GM19395 (cell line): ENCODE measurements around the gene CLVS2.

Experiments
- ATAC-seq: cut with Tn5 transposase; IDR thresholded peaks from one replicate; pipeline ENCODE4 v1.9.1; 2021; ENCODE audit warnings: mild to moderate bottlenecking, moderate library complexity; ENCODE audit not compliant: unreplicated experiment

CLVS2 gene

DNA sequence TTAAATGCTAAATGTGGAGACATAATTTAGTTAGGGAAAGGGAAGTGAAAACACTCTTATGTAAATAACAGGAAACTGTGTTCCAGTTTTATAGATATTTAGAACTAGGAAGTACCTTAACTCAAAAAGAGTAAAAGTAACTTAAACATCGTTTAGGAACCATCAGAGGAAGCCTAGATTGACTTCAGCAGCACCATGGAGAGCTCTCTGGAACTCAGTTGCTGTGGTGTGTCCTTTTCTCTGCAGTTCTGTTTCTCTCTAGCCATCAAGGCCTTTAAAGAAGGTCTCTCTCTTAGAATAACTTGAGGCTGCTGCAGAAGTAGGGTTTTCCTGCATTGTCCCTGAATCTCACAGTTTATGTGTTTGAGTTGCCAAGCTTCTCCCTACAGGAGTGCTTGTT lies 26.9 kb downstream of the CLVS2 start:
- ATAC-seq = no peak

GRCh38 chr6:123024976-123025375 lies 28.9 kb downstream of the CLVS2 start:
- ATAC-seq = no peak

GRCh38 chr6:123027408-123027807 lies 31.4 kb downstream of the CLVS2 start:
- ATAC-seq = no peak

DNA sequence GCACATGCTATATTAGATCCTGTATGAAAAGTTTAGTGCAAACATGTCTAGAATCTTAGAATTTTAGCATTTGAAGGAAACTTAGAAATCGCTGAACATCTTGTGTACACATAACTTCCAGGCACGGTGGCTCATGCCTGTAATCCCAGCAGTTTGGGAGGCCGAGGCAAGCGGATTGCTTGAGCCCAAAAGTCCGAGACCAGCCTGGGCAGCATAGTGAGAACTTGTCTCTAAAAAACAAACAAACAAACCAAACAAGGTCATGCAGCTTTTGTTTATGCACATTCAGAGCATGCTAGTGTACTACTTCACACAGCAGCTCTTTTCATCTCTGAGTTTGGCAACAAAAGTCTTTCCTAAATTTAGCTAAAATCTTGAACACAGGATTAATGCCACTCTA lies 32.2 kb downstream of the CLVS2 start:
- no peak for ATAC-seq

GRCh38 chr6:123030282-123030681 lies 34.2 kb downstream of the CLVS2 start:
- ATAC-seq = no peak

DNA sequence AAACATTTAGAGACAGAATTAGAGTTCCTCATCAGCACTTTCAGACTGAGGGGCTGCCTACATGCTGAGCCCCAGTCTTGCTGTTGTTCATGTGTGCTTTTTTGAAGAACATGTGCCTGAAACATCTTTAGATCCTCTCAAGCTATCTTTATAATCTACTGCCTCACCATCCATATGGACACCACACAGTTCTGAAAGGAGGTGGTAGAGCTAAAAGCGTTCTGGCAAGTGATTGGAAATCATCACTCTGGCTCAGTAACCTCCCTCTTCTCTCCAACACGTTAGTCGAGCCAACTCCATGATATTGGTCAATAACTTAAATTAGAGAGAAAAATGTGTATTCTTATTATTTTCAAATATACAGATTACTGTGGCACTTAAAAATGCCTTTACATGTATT lies 40.6 kb downstream of the CLVS2 start:
- no peak for ATAC-seq

GRCh38 chr6:123039431-123039830 lies 43.4 kb downstream of the CLVS2 start:
- ATAC-seq = no peak

DNA sequence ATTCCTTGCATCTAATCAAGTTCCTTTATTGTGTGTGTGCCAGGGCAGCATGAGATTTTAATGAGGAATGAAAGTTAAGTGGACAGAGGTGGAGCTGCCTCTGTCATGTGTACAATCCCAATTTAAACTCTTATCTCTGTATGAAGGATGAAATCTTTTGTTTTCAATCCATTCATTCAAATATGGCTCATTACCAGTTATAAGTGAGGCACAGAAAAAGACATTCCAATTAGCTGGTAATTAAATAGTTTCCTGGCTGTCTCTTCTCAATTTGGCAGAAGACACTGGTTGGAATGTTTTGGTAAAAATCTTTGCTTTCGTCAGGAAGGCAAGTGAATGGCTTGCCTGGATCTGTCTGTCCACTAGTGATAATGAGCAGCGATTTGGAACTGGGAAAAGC lies 46.4 kb downstream of the CLVS2 start:
- ATAC-seq = no peak

DNA sequence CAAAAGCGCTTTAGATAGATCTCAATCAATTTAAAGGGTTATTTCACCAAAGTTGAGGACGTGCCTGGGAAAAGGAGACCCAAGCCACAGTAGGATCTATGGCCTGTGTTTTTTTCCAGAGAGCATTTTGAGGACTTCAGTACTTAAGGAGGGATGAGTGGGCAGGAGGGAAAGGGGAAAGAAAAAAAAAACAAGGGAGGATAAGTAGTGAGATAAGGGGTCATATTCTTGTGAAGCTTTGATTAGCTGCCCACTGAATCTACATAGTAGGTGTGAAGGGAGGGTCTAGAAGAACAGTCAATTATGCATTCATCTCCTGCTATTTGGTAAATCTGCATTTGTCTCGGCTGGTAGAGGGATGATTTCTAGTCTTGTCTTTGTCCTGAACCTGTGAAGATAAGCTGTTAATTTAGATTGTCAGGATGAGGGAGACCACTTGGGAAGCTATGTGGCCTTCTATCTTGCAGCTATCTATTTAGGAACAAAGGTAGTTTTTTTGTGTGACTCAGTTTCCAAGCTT lies 48.4 kb downstream of the CLVS2 start:
- ATAC-seq = no peak

DNA sequence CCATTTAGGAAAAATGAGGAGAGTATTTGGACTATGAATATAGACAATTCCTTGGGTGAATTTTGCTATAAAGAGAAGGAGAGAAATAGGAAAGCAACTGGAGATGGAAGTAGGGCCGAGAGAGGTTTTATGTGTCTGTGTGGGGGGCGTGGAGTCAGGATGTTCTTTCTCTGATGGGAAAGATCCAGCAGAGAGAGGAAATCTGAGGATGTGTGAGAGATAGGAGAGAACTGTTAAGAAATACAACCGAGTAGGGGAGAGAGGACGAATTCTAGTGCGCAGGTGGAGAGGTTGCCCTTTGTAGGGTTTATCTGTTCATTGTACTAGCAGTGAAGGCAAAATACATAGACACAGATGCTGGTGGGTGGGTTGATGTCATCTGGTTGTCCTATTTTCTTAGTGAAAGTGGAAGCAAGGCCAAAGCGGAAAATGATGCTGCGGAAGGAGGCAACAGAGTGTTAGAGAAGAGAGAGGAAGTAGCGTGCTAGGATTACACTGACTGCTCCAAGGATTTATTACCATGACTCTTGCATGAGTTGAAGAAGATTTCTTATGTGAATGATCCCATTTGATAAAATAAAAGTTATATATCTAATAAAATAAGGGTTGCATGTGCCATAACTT lies 57.7 kb downstream of the CLVS2 start:
- ATAC-seq = no peak

- no peak for ATAC-seq
Observed at GRCh38 chr6:123055256-123055655, 59.2 kb downstream of the CLVS2 start.

GRCh38 chr6:123062670-123063069 lies 66.6 kb downstream of the CLVS2 start:
- ATAC-seq = no peak

DNA sequence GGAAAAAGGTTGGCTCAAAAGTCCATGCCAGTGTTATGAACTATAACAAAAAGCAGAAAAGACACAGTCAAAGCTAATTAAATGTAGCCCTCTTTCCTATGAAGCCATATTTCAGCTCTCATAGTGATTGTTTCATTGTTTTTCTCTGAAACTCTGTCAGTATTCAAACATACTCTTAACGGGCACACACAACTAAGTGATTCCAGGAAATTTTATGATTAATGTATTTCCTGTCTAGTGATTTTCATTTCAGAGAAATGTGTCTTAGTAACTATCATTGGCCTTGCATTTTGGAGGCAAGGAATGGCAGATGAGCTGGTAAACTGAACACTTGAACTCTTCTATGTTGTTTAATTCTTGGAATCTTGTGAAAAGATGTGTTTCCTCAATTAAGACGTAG lies 68.0 kb downstream of the CLVS2 start:
- no peak for ATAC-seq

GRCh38 chr6:123074616-123075015 lies 78.6 kb downstream of the CLVS2 start:
- ATAC-seq = no peak

DNA sequence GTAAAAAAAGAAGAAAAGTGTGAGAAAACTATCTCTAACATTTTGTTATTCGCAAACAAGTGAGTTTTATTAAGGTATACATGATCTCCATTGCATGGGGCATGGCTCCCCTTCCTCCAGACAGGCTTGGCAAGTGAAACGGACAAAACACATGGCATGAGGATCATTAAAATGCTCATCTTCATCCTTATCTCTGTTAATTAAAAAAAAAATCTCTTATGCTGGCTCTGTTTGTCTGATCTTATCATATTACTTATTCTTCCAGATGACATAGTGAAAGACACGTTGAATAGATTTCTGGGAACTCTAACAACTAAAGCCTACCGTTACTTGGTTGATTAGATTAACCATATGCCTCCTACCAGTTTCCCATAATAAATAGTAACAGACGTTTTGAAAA lies 89.4 kb downstream of the CLVS2 start:
- no peak for ATAC-seq

GRCh38 chr6:123089226-123089625 lies 93.2 kb downstream of the CLVS2 start:
- no peak for ATAC-seq

GRCh38 chr6:123091091-123091895 lies 95.3 kb downstream of the CLVS2 start:
- ATAC-seq = no peak

- no peak for ATAC-seq
Observed at GRCh38 chr6:123091896-123092271, 95.8 kb downstream of the CLVS2 start.

- no peak for ATAC-seq
Observed at GRCh38 chr6:123094795-123095194, 98.8 kb downstream of the CLVS2 start.

- no peak for ATAC-seq
Observed at GRCh38 chr6:123105561-123105960, 109.5 kb downstream of the CLVS2 start.

GRCh38 chr6:123116370-123116769 lies 120.3 kb downstream of the CLVS2 start:
- no peak for ATAC-seq

DNA sequence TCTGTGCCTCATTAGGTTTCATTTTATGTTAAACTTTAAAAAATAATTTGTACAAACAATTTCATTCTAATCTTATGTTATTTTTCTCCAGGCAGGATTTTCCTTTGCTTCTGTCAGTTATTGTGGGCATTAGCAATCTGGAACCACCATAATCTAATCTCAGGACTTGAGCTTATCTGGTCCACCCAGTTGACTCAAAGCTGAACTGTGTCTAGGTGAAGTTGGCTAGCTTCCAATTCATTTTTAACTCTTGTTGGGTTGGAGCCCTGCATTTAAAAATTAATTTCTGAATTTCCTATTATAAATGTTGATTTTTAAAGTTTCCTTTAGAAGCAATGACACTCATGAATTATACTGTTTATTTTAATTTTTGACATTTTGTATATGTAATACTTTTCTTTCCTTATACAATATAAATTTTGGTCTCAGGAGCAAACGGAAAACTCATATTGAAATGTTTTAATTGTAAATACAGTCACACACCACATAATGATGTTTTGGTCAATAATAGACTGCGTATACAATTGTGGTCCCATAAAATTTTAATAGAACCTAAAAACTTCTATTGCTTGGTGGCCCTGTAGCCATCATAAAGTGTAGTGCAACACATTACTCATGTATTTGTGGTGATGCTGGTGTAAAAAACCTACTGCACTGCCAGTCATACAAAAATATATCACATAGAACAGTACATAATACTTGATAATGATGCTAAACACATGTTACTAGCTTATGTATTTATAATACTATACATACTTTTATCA lies 121.3 kb downstream of the CLVS2 start:
- ATAC-seq = no peak
